Measurements from ENCODE around the gene SYNE1.

DNA sequence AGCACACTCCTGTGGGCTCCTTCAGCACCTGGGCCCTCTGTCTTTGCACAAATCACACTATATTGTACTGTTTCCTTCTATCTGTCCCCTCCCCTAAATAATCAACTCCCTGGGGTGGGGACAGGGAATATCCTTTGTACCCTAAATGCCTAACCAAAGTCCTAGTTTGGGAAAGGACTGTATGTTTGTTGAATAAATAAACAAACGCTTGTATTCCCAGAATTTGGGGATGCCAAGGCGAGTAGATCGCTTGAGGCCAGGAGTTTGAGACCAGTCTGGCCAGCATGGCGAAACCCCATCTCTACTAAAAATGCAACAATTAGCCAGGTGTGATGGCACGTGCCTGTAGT is 322.7 kb downstream of the SYNE1 start:
- TF ChIP-seq, protein P1, sequence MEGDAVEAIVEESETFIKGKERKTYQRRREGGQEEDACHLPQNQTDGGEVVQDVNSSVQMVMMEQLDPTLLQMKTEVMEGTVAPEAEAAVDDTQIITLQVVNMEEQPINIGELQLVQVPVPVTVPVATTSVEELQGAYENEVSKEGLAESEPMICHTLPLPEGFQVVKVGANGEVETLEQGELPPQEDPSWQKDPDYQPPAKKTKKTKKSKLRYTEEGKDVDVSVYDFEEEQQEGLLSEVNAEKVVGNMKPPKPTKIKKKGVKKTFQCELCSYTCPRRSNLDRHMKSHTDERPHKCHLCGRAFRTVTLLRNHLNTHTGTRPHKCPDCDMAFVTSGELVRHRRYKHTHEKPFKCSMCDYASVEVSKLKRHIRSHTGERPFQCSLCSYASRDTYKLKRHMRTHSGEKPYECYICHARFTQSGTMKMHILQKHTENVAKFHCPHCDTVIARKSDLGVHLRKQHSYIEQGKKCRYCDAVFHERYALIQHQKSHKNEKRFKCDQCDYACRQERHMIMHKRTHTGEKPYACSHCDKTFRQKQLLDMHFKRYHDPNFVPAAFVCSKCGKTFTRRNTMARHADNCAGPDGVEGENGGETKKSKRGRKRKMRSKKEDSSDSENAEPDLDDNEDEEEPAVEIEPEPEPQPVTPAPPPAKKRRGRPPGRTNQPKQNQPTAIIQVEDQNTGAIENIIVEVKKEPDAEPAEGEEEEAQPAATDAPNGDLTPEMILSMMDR (IDR thresholded peaks at IDR 0.05), result no peak
- TF ChIP-seq ESRRA (IDR thresholded peaks at IDR 0.05; ENCODE audit: borderline replicate concordance, low read length) (no peak), RFX5 (IDR thresholded peaks at IDR 0.05) (no peak)
- TF ChIP-seq, protein P2, sequence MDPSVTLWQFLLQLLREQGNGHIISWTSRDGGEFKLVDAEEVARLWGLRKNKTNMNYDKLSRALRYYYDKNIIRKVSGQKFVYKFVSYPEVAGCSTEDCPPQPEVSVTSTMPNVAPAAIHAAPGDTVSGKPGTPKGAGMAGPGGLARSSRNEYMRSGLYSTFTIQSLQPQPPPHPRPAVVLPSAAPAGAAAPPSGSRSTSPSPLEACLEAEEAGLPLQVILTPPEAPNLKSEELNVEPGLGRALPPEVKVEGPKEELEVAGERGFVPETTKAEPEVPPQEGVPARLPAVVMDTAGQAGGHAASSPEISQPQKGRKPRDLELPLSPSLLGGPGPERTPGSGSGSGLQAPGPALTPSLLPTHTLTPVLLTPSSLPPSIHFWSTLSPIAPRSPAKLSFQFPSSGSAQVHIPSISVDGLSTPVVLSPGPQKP (IDR thresholded peaks at IDR 0.05; ENCODE audit: low read depth, low read length), result no peak

Data from A549 (cell line).